A549 (cell line): Measurements from ENCODE around the gene ADAMTSL4. TPM values are rescaled to one million over a fixed set of nuclear protein-coding genes. Genes with fewer than 3 reads are reported as not detected.
"Not testable (repeated sequence)": the region's sequence is repeated elsewhere in the genome, so short reads cannot be mapped to it uniquely, and the experiment has no call there.

Source experiments
- ATAC-seq, 2 experiments: fragments of 200-7000 bp in 1 of 2; fragments of >200 bp in 1 of 2; cut with Nextera tagmentation in 1 of 2; cut with Tn5 transposase in 1 of 2; 3 replicates each; pipeline versions ENCODE4 v1.8.0 to v1.9.1; 2018 to 2020; ENCODE audit warnings: mild to moderate bottlenecking in 1 of 2, moderate library complexity in 1 of 2
- CTCF ChIA-PET: fragments of 300-600 bp; sonication (Branson Sonifier 250); formaldehyde crosslinking; extraction: SDS; loops from one replicate; lab custom pipeline; 2021; ENCODE audit warnings: antibody characterized with exemption, inconsistent platforms; lab: Yijun Ruan, JAX
- POLR2A ChIA-PET: fragments of 350-600 bp; formaldehyde crosslinking; extraction: SDS; loops from one replicate; lab custom pipeline; 2021; ENCODE audit warnings: antibody characterized with exemption, inconsistent platforms; lab: Yijun Ruan, JAX
- DNase-seq, 2 experiments: peaks; one replicate each; pipeline versions ENCODE4 v3.0.0 to v3.0.0-alpha.2; 2011 to 2016; ENCODE audit warnings: low read depth in 1 of 2, low spot score in 1 of 2
- FAIRE-seq: peaks from 2 replicates; lab custom pipeline; 2011; peaks lifted over from hg19 to GRCh38; lab: Jason Lieb, UNC
- H3K27ac ChIP-seq, 2 experiments: fragments of >200 bp; sonication (Bioruptor Twin); formaldehyde crosslinking; 3 replicates each; pipeline ENCODE4 v1.5.1; 2016 to 2017
- H3K4me1 ChIP-seq: fragments of >200 bp; sonication (Bioruptor Twin); formaldehyde crosslinking; 3 replicates; pipeline ENCODE4 v1.6.1; 2016
- H3K4me2 ChIP-seq: fragments of >200 bp; sonication (Bioruptor Twin); formaldehyde crosslinking; 3 replicates; pipeline ENCODE4 v1.6.1; 2016
- H3K4me3 ChIP-seq: fragments of >200 bp; sonication (Bioruptor Twin); formaldehyde crosslinking; 3 replicates; pipeline ENCODE4 v1.5.1; 2016
- H3K9me3 ChIP-seq: fragments of >200 bp; sonication (Bioruptor Twin); formaldehyde crosslinking; 3 replicates; pipeline ENCODE4 v1.6.1; 2016
- CEBPB ChIP-seq, 2 experiments: fragments of >200 bp in 1 of 2; sonication (Bioruptor Twin) in 1 of 2; formaldehyde crosslinking in 1 of 2; IDR thresholded peaks; 2 replicates each; pipeline ENCODE4 v1.6.1; 2012 to 2016
- EHF ChIP-seq: fragments of 250-450 bp; sonication (Bioruptor Pico); IDR thresholded peaks from 2 replicates; pipeline ENCODE4 v1.5.0; 2020; ENCODE audit warnings: mild to moderate bottlenecking
- FOSB ChIP-seq: fragments of 250-450 bp; sonication (Bioruptor Pico); IDR thresholded peaks from 2 replicates; pipeline ENCODE4 v1.5.0; 2020; ENCODE audit warnings: mild to moderate bottlenecking, moderate library complexity
- FOSL2 ChIP-seq, 2 experiments: fragments of 450-650 bp in 1 of 2; fragments of >200 bp in 1 of 2; sonication (Bioruptor Twin) in 1 of 2; formaldehyde crosslinking; IDR thresholded peaks; 2 replicates each; pipeline versions ENCODE4 v1.5.0 to v1.6.1; 2016 to 2020; ENCODE audit warnings: mild to moderate bottlenecking in 1 of 2, moderate library complexity in 1 of 2
- FOXS1 ChIP-seq: fragments of 250-450 bp; sonication (Bioruptor Pico); IDR thresholded peaks from 2 replicates; pipeline ENCODE4 v1.5.0; 2020; ENCODE audit warnings: mild to moderate bottlenecking, moderate library complexity
- HDAC2 ChIP-seq: fragments of 200-600 bp; sonication (generic); IDR thresholded peaks from 2 replicates; pipeline ENCODE4 v1.6.1; 2016
- HOXA7 ChIP-seq: fragments of 250-450 bp; sonication (Bioruptor Pico); IDR thresholded peaks from 2 replicates; pipeline ENCODE4 v1.5.0; 2020; ENCODE audit warnings: mild to moderate bottlenecking, moderate library complexity
- HOXB13 ChIP-seq: fragments of 250-450 bp; sonication (Bioruptor Pico); IDR thresholded peaks from 2 replicates; pipeline ENCODE4 v1.5.0; 2020; ENCODE audit warnings: low read depth, mild to moderate bottlenecking, moderate library complexity
- JUN ChIP-seq, 2 experiments: fragments of >200 bp; sonication (Bioruptor Twin); formaldehyde crosslinking; IDR thresholded peaks; 2 replicates in 1 of 2; 3 replicates in 1 of 2; pipeline ENCODE4 v1.6.1; 2016 to 2017
- JUNB ChIP-seq: fragments of >200 bp; sonication (Bioruptor Twin); formaldehyde crosslinking; IDR thresholded peaks from 2 replicates; pipeline ENCODE4 v1.6.1; 2016
- KDM5A ChIP-seq: fragments of 200-600 bp; sonication (generic); IDR thresholded peaks from 2 replicates; pipeline ENCODE4 v1.6.1; 2016; ENCODE audit warnings: antibody characterized with exemption, mild to moderate bottlenecking
- MAFK ChIP-seq: fragments of 450-650 bp; IDR thresholded peaks from 2 replicates; pipeline ENCODE4 v1.6.1; 2014; ENCODE audit not compliant: partially characterized antibody
- MAX ChIP-seq: IDR thresholded peaks from 2 replicates; pipeline ENCODE4 v1.6.1; 2012
- MAZ ChIP-seq: fragments of 150-350 bp; IDR thresholded peaks from 2 replicates; pipeline ENCODE4 v1.6.1; 2014; ENCODE audit warnings: antibody characterized with exemption, low read depth, low read length, borderline replicate concordance
- NFE2L2 ChIP-seq: fragments of 150-350 bp; conservative IDR thresholded peaks from 2 replicates; pipeline ENCODE4 v1.6.1; 2014; ENCODE audit warnings: low read length
- POLR2AphosphoS2 ChIP-seq: conservative IDR thresholded peaks from 2 replicates; pipeline ENCODE4 v1.6.1; 2012; ENCODE audit warnings: low read length, improper control_type of control experiment, inconsistent platforms
- RAD21 ChIP-seq, 2 experiments: fragments of >200 bp in 1 of 2; sonication (Bioruptor Twin) in 1 of 2; formaldehyde crosslinking in 1 of 2; IDR thresholded peaks in 1 of 2; conservative IDR thresholded peaks in 1 of 2; 2 replicates in 1 of 2; 3 replicates in 1 of 2; pipeline ENCODE4 v1.6.1; 2012 to 2018; ENCODE audit warnings: inconsistent platforms in 1 of 2
- RARB ChIP-seq: fragments of 250-450 bp; sonication (Bioruptor Pico); IDR thresholded peaks from 2 replicates; pipeline ENCODE4 v1.8.0; 2021; ENCODE audit warnings: mild to moderate bottlenecking, moderate library complexity
- REST ChIP-seq: fragments of 200-600 bp; sonication (generic); IDR thresholded peaks from 2 replicates; pipeline ENCODE4 v1.6.1; 2016; ENCODE audit warnings: antibody characterized with exemption, mild to moderate bottlenecking, moderate library complexity
- RNF2 ChIP-seq: fragments of 200-600 bp; sonication (generic); IDR thresholded peaks from 2 replicates; pipeline ENCODE4 v1.6.1; 2016; ENCODE audit warnings: low read depth, mild to moderate bottlenecking, antibody characterized with exemption, moderate library complexity, borderline replicate concordance
- SREBF2 ChIP-seq: fragments of 450-650 bp; IDR thresholded peaks from 2 replicates; pipeline ENCODE4 v1.6.1; 2014; ENCODE audit warnings: mild to moderate bottlenecking, moderate library complexity
- TFCP2L1 ChIP-seq: fragments of 250-450 bp; sonication (Bioruptor Pico); IDR thresholded peaks from 2 replicates; pipeline ENCODE4 v1.5.0; 2021; ENCODE audit warnings: mild to moderate bottlenecking
- TP53 ChIP-seq: fragments of 250-450 bp; sonication (Bioruptor Pico); IDR thresholded peaks from 2 replicates; pipeline ENCODE4 v1.5.0; 2021; ENCODE audit warnings: mild to moderate bottlenecking, moderate library complexity
- ZC3H11A ChIP-seq: fragments of 450-650 bp; IDR thresholded peaks from 2 replicates; pipeline ENCODE4 v1.6.1; 2014; ENCODE audit warnings: antibody characterized with exemption, mild to moderate bottlenecking
- ZFP36 ChIP-seq: fragments of 450-650 bp; IDR thresholded peaks from 2 replicates; pipeline ENCODE4 v1.6.1; 2014; ENCODE audit warnings: borderline replicate concordance; ENCODE audit not compliant: partially characterized antibody
- ZSCAN20 ChIP-seq: fragments of 250-450 bp; sonication (Bioruptor Pico); IDR thresholded peaks from 2 replicates; pipeline ENCODE4 v1.8.0; 2022; ENCODE audit warnings: mild to moderate bottlenecking, moderate library complexity
- WGBS: methylation state at CpG from one replicate; pipeline ENCODE4 v1.1.6; 2017; ENCODE audit errors: missing lambda C conversion rate; 5-methylcytosine and 5-hydroxymethylcytosine counted together
- polyA plus RNA-seq, 4 experiments: library from polyadenylated mRNA; depleted of rRNA in 3 of 4; stranded (reverse); fragments of >200 nt; fragmentation: RNase III in 1 of 4; extraction: RNeasy Plus Mini Kit Qiagen cat#74134 plus additional on column Dnase treatment in 1 of 4; gene quantifications; 2 replicates in 3 of 4; 3 replicates in 1 of 4; pipeline ENCODE4 v1.2.3, GENCODE V29; 2011 to 2017
- TF ChIP-seq, protein P1 (sequence below): fragments of 250-450 bp; sonication (Bioruptor Pico); IDR thresholded peaks from 2 replicates; pipeline ENCODE4 v1.5.0; 2020; ENCODE audit warnings: low read depth, mild to moderate bottlenecking, moderate library complexity

ADAMTSL4 gene
- polyA plus RNA-seq, 2 of the 4 experiments (the other 2 are of a cell fraction) = 1.3 to 2.0 TPM

DNA sequence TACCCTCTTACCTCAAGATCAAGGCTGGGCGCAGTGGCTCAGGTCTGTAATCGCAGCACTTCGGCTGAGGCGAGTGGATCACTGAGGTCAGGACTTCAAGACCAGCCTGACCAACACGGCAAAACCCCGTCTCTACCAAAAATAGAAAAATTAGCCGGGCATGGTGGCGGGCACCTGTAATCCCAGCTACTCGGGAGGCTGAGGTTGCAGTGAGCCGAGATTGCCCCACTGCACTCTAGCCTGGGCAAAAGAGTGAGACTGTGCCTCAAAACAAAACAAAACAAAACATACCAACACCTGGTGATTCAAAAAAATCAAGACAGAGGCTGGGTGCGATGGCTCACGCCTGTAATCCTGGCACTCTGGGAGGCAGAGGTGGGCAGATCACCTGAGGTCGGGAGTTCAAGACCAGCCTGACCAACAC is 24.5 kb downstream of the ADAMTSL4 start:
- H3K9me3 ChIP-seq, DNase-seq, ATAC-seq, H3K4me3 ChIP-seq, FAIRE-seq: not testable (repeated sequence)
- WGBS = 86% methylated on average over 13 of the region's 13 CpGs
- H3K4me2 ChIP-seq = peak overlapping the region; percentile 74; the same call in 2 of the 3 replicates
- ChIA-PET CTCF (interaction anchor here (2.0 to 5.4 kb wide), 2 partner anchors 13 to 56 kb away, joined by 7 to 64 read pairs; partner anchors contain the start of gene ENSA), POLR2A (interaction anchor here (1.2 kb wide), 1 partner anchor 41 kb away, joined by 5 read pairs; no protein-coding TSS in a partner anchor)
- H3K27ac ChIP-seq = peak overlapping the region; percentile 12 to 45; a peak in 3 of 6 replicates
- TF ChIP-seq TP53 (CRISPR knock-in tag) = 0 out of 2 replicates have a peak, but pooled peaks have one; percentile 29
- H3K4me1 ChIP-seq = peaks cover 76% of the 10 kb centered on the region

GRCh38 chr1:150574260-150575071 is 25.3 kb downstream of the ADAMTSL4 start:
- Histone ChIP-seq H3K4me2 (peak overlapping the region; percentile 74), H3K9me3 (no peaks in the 10 kb centered on the region), H3K4me1 (peaks cover 68% of the 10 kb centered on the region)
- TF ChIP-seq HOXA7 (CRISPR knock-in tag) (peak; percentile 91), RARB (peak; percentile 77; the same call in 1 of the 2 replicates), JUN (IDR thresholded peaks at IDR 0.05) (0 out of 5 replicates have a peak, but pooled peaks of 1 of the 2 experiments have one; percentile 20), MAZ (no peak), TFCP2L1 (CRISPR knock-in tag) (peak; percentile 70; the same call in 1 of the 2 replicates), POLR2AphosphoS2 (peak; percentile 89; the same call in 1 of the 2 replicates), FOSB (CRISPR knock-in tag) (peak; percentile 85), ZC3H11A (no peak), TP53 (CRISPR knock-in tag) (peak; percentile 80; the same call in 1 of the 2 replicates), EHF (CRISPR knock-in tag) (peak; percentile 32; the same call in 1 of the 2 replicates)
- TF ChIP-seq, all 56 proteins: peak for 8
- ATAC-seq (no peak), DNase-seq (no peak), FAIRE-seq (no peak)
- Histone ChIP-seq H3K27ac (peak overlapping the region; percentile 70 to 98; a peak in 4 of 6 replicates), H3K4me3 (peak overlapping the region; percentile 91)
- ChIA-PET CTCF (interaction anchor here (1.7 to 7.4 kb wide), 5 partner anchors 11 to 56 kb away, joined by 4 to 140 read pairs (median 7); partner anchors contain the start of gene ENSA), POLR2A (interaction anchor here (6.3 kb wide), 1 partner anchor 11 kb away, joined by 201 read pairs; no protein-coding TSS in a partner anchor)
- WGBS = 89% methylated on average over 6 of the region's 6 CpGs

DNA sequence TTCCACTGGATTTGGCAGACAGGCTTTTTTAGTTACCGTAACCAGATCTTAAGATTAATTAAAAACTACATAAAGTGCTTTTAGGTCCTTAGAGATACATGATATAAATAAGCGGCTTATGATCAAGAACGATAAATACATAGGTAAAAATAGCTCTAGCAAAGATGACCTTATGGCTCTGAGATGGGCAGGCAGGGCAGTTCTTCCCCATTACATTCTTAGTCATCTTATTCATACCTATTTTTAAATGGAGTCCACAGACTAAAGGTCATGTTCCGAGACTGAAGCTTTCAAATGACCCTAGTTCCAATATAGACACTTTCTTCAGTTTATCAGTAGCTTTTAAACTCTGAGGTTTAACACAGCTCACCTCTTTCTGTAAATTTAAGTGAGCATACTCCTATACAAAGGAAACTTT is 25.9 kb downstream of the ADAMTSL4 start:
- 42% methylated on average over 4 of the region's 4 CpGs for WGBS
- Histone ChIP-seq H3K27ac (peak overlapping the region; percentile 70 to 98; a peak in 5 of 6 replicates), H3K4me3 (peak overlapping the region; percentile 91), H3K4me2 (peak overlapping the region; percentile 74), H3K4me1 (peaks cover 63% of the 10 kb centered on the region), H3K9me3 (no peaks in the 10 kb centered on the region)
- POLR2A ChIA-PET = interaction anchor here (6.3 kb wide), 1 partner anchor 12 kb away, joined by 201 read pairs; no protein-coding TSS in a partner anchor
- FAIRE-seq (no peak), ATAC-seq (no peak), DNase-seq (no peak)
- CTCF ChIA-PET = interaction anchor here (0.9 to 7.4 kb wide), 4 partner anchors 11 to 44 kb away, joined by 3 to 140 read pairs (median 5); no protein-coding TSS in a partner anchor
- no peak for TF ChIP-seq SREBF2
- TF ChIP-seq REST = no peak
- no peak for TF ChIP-seq FOXS1 (CRISPR knock-in tag)
- TF ChIP-seq ZSCAN20 = no peak
- no peak for TF ChIP-seq RNF2
- no peak for TF ChIP-seq HDAC2
- TF ChIP-seq NFE2L2 = no peak
- no peak for TF ChIP-seq KDM5A
- peak in 1 of 2 experiments; percentile 6; a peak in 1 of 5 replicates for TF ChIP-seq JUN (IDR thresholded peaks at IDR 0.05)
- no peak for TF ChIP-seq JUNB
- TF ChIP-seq ZFP36 = no peak
- TF ChIP-seq POLR2AphosphoS2 = no peak
- no peak for TF ChIP-seq CEBPB (IDR thresholded peaks at IDR 0.05)
- TF ChIP-seq ZC3H11A = no peak
- TF ChIP-seq FOSL2 (IDR thresholded peaks at IDR 0.05) = no peak
- TF ChIP-seq FOSL2 (CRISPR knock-in tag; IDR thresholded peaks at IDR 0.05) = peak; percentile 8; the same call in 1 of the 2 replicates
- 0 out of 2 replicates have a peak, but pooled peaks have one; percentile 2 for TF ChIP-seq RARB
- TF ChIP-seq MAFK = no peak
- no peak for TF ChIP-seq HOXB13 (CRISPR knock-in tag)
- TF ChIP-seq MAX = no peak
- TF ChIP-seq, protein P1, sequence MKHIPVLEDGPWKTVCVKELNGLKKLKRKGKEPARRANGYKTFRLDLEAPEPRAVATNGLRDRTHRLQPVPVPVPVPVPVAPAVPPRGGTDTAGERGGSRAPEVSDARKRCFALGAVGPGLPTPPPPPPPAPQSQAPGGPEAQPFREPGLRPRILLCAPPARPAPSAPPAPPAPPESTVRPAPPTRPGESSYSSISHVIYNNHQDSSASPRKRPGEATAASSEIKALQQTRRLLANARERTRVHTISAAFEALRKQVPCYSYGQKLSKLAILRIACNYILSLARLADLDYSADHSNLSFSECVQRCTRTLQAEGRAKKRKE = no peak
- no peak for TF ChIP-seq RAD21 (conservative IDR thresholded peaks at IDR 0.05 in 1 of 2, IDR thresholded peaks at IDR 0.05 in 1 of 2)
